ENCODE data around the gene BEX4. TPM values are rescaled to one million over a fixed set of nuclear protein-coding genes. Genes with fewer than 3 reads are reported as not detected.
"Not testable (repeated sequence)": the region's sequence is repeated elsewhere in the genome, so short reads cannot be mapped to it uniquely, and the experiment has no call there.

The BEX4 gene
- 10 to 100 TPM in 1 of 2 experiments, 1 to 10 TPM in 1; 9.7 to 13.1 TPM for total RNA-seq

GRCh38 chrX:103214870-103215424, at the start of gene BEX4:
TSS of gene BEX4 (plus strand) at chrX:103215108. CDS start at chrX:103216154, 1,046 bp downstream.
- intact Hi-C loops (cut with micrococcal nuclease) = loop anchor here (5.0 kb wide), 2 partner anchors 32 to 247 kb away; no protein-coding TSS in a partner anchor
- ChIA-PET CTCF (interaction anchor here (0.7 kb wide), 1 partner anchor 352 kb away, joined by 3 read pairs; no protein-coding TSS in a partner anchor), POLR2A (interaction anchor here (1.1 kb wide), 1 partner anchor 40 kb away, joined by 6 read pairs; the partner anchor contains the start of gene TCEAL8)
- Mint-ChIP-seq H3K9me3 (no peaks in the 10 kb centered on the region), H3K27me3 (peaks cover 2% of the 10 kb centered on the region), H3K4me3 (peak within 1 kb of the TSS; percentile 76), H3K27ac (peak within 1 kb of the TSS; percentile 83), H3K4me1 (ENCODE audit: low read depth) (peaks cover 8% of the 10 kb centered on the region), H3K36me3 (ENCODE audit: low read depth) (peaks cover 5% of the 10 kb centered on the region)
- TF ChIP-seq CTCF (IDR thresholded peaks at IDR 0.05) = no peak
- ATAC-seq (peak; percentile 97), DNase-seq (peak; percentile 88)

- ATAC-seq (no peak), DNase-seq (no peak)
- H3K27me3 Mint-ChIP-seq = no peaks in the 10 kb centered on the region
- H3K4me1 Mint-ChIP-seq (ENCODE audit: low read depth) = no peaks in the 10 kb centered on the region
- H3K36me3 Mint-ChIP-seq (ENCODE audit: low read depth) = no peaks in the 10 kb centered on the region
- POLR2A ChIA-PET = no interaction called here
- CTCF ChIA-PET = no interaction called here
- no peak for TF ChIP-seq CTCF (IDR thresholded peaks at IDR 0.05)
- no peak overlapping the region for H3K4me3 Mint-ChIP-seq
- H3K9me3 Mint-ChIP-seq = no peaks in the 10 kb centered on the region
- H3K27ac Mint-ChIP-seq = no peak overlapping the region
- intact Hi-C loops (cut with micrococcal nuclease) = no loop called here
These were observed 44.7 kb upstream of the BEX4 start for GRCh38 chrX:103170216-103170615.

GRCh38 chrX:103171353-103171752, 43.6 kb upstream of the BEX4 start:
- no peaks in the 10 kb centered on the region for H3K36me3 Mint-ChIP-seq (ENCODE audit: low read depth)
- DNase-seq (no peak), ATAC-seq (no peak)
- H3K4me3 Mint-ChIP-seq = no peak overlapping the region
- H3K27ac Mint-ChIP-seq = no peak overlapping the region
- POLR2A ChIA-PET = no interaction called here
- no peaks in the 10 kb centered on the region for H3K9me3 Mint-ChIP-seq
- no peak for TF ChIP-seq CTCF (IDR thresholded peaks at IDR 0.05)
- H3K4me1 Mint-ChIP-seq (ENCODE audit: low read depth) = peaks cover 3% of the 10 kb centered on the region
- intact Hi-C loops (cut with micrococcal nuclease) = no loop called here
- CTCF ChIA-PET = no interaction called here
- H3K27me3 Mint-ChIP-seq = peaks cover 2% of the 10 kb centered on the region

GRCh38 chrX:103175256-103175655, 39.7 kb upstream of the BEX4 start:
- POLR2A ChIA-PET; H3K4me1 Mint-ChIP-seq (ENCODE audit: low read depth); H3K9me3 Mint-ChIP-seq; H3K27ac Mint-ChIP-seq; DNase-seq; ATAC-seq; H3K27me3 Mint-ChIP-seq; H3K4me3 Mint-ChIP-seq; H3K36me3 Mint-ChIP-seq (ENCODE audit: low read depth): not testable (repeated sequence)
- CTCF ChIA-PET = interaction anchor here (1.4 to 3.2 kb wide), 4 partner anchors 10 to 228 kb away, joined by 3 to 26 read pairs (median 4); no protein-coding TSS in a partner anchor
- intact Hi-C loops (cut with micrococcal nuclease) = loop anchor here (5.0 kb wide), 1 partner anchor 223 kb away; no protein-coding TSS in a partner anchor

- H3K27me3 Mint-ChIP-seq = peaks cover 7% of the 10 kb centered on the region
- CTCF ChIA-PET = interaction anchor here (0.6 to 3.2 kb wide), 10 partner anchors 11 to 320 kb away, joined by 3 to 26 read pairs (median 3); no protein-coding TSS in a partner anchor
- no peaks in the 10 kb centered on the region for H3K36me3 Mint-ChIP-seq (ENCODE audit: low read depth)
- H3K4me3 Mint-ChIP-seq = no peak overlapping the region
- peaks cover 3% of the 10 kb centered on the region for H3K4me1 Mint-ChIP-seq (ENCODE audit: low read depth)
- H3K9me3 Mint-ChIP-seq = no peaks in the 10 kb centered on the region
- intact Hi-C loops (cut with micrococcal nuclease) = loop anchor here (5.0 kb wide), 1 partner anchor 224 kb away; no protein-coding TSS in a partner anchor
- POLR2A ChIA-PET = no interaction called here
- H3K27ac Mint-ChIP-seq = no peak overlapping the region
- DNase-seq (peak; percentile 77), ATAC-seq (peak; percentile 77)
- TF ChIP-seq CTCF (IDR thresholded peaks at IDR 0.05) = peak; percentile 54
These were observed 38.8 kb upstream of the BEX4 start for GRCh38 chrX:103175944-103176753.
